ENCODE results near the gene JAML.

DNA sequence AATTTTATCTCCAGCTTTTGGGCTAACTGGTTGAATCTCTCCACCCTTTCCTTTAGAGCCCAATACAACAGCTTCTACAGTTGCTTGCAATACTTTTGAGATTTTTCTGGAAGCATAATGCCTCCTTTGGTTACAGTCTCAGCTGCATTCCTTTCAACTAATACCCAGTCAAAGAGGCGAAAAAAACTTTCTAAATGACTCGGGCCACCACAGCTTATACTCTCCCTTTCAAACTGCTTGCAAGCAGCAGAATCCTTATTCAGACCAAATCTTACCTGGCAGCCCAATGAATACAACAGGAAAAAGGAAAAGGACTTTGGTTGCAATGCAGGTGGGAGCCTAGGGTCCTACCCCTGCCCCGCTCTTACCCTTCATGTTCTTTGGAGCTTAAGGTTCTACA, 15.8 kb downstream of the JAML start:
- TF ChIP-seq, protein P1, sequence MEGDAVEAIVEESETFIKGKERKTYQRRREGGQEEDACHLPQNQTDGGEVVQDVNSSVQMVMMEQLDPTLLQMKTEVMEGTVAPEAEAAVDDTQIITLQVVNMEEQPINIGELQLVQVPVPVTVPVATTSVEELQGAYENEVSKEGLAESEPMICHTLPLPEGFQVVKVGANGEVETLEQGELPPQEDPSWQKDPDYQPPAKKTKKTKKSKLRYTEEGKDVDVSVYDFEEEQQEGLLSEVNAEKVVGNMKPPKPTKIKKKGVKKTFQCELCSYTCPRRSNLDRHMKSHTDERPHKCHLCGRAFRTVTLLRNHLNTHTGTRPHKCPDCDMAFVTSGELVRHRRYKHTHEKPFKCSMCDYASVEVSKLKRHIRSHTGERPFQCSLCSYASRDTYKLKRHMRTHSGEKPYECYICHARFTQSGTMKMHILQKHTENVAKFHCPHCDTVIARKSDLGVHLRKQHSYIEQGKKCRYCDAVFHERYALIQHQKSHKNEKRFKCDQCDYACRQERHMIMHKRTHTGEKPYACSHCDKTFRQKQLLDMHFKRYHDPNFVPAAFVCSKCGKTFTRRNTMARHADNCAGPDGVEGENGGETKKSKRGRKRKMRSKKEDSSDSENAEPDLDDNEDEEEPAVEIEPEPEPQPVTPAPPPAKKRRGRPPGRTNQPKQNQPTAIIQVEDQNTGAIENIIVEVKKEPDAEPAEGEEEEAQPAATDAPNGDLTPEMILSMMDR (conservative IDR thresholded peaks at IDR 0.05; ENCODE audit: low read length): no peak
- no peak for TF ChIP-seq EZH2phosphoT487 (IDR thresholded peaks at IDR 0.05; ENCODE audit: borderline replicate concordance)
